NOMO-1 (cell line): ENCODE results near the gene TPMT.

ENCODE experiments used
- DNase-seq, 2 experiments: peaks; one replicate each; lab custom pipeline; 2025; ENCODE audit not compliant: unreplicated experiment in 2 of 2; lab: John Stamatoyannopoulos, UW

Gene TPMT

DNA sequence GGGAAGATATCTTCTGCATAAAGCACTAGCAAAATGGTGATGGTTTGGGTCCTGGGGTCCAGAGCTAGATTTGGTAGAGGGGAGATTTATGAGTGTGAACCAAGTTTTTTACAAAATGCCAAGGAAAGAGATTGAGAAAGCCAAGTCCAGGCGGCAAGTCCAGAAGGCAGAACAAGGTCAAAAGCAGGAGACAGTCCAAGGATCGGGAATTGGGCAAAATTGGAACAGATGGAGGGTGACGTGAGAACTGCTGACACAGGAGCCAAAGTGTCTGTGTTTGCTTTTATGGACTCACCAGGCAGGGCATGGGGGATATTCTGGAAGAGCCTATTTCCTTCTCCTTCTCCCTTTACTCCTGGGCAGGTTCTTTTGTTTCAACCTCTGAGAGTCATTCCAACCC is 36.5 kb downstream of the TPMT start:
- no peak for DNase-seq

DNA sequence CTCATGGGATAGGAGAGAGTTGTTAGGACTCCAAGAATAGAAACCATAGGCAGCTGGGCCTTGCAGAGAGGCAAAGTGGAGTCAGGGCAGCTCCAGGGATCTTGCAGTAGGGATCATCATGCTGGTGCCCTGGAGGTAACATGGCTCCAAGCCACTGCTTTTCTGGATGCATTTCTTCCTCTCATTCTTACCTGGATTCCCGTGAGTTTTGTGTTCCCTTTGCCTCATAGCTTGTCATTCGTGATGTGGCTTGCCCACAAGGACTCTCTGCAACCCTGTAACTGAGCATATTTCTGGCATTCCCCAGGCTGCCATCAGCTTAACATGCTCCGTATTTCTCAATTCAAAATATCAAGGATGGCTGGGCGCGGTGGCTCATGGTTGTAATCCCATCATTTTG is 37.7 kb downstream of the TPMT start:
- DNase-seq, result no peak

DNA sequence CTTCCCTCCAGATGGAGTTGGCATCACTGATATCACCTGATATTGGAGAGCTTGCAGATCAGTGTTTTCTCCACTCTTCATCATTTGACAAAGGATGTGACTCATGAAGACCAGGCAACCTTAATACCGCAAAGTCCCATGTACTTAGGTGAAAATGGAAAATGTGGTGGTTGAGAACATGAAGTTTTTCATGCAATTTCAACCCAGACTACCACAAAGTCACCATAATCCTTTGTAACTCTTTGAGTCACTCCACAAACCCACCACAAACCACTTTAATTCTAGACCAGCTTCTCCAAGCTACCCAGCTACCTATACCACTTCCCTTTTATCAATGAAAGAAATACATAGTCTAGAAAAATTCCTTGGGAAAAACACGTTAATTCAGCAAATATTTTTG is 39.5 kb downstream of the TPMT start:
- peak in 1 of 2 experiments; percentile 44 for DNase-seq

DNA sequence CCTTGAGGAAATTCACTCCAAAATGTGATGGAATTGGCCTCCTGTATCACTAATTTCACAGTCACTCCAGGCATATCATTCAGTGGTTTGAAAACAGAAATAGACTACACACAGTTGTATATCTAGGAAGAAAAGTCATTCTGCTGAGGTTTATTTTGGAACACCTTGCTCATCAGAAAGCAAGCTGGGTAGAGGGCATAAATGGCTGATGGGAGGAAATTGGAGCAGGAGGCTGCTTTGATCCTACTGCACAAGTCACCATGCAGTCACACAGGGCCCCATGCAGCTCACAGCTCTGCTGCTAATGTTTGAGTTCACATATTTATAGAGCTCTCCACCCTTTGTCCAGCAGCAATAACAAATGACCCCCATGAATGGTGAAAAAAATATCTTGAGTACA is 44.7 kb downstream of the TPMT start:
- DNase-seq, result no peak

DNA sequence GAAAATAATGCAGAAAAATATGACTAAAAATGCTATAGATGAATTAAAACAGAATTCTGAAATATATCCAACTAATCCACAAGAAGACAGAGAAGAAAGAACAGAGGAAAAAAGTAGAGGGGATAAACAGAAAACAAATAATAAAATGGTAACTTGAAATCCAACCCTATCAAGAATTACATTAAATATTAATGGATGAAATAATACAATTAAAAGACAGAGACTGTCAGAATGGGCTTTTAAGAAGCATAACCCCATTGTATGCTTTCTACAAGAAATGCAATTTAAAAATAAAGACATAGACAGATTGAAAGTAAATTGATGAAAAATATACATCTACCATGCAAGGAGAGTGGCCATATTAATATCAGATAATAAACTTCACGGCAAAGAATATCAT is 47.8 kb downstream of the TPMT start:
- no peak for DNase-seq

DNA sequence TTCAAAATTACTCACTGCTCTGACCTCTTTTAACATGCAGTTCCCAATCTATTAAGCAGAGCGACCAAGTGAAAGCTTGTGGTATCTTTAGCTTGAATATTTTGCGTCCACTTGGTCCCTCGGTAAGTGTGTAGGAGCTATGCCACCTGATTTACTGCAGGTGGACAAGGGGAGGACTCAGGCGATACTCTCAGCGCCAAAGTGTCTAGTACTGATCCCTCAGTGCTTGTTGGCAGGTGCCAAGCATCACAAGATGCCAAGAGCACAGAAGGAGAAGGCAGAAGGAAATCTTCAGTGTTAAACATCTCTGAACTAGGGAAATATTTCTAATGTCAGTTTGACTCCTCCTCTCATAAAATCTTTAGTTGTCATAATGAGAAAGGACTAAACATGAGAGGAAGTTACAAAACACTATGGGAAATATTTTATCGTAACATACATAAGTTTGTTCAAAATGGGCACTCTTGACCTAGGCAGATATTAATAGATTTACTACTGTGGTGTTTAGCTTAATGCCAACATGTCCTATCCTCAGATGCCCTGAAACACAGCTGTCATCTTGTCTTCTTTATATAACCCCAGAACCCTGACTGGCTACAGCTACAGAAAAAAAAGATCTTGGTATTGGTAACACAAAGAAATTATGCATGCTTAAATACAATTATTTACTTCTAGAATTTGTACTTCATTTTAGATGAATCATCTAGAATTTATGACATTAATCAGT is 51.9 kb downstream of the TPMT start:
- no peak for DNase-seq

DNA sequence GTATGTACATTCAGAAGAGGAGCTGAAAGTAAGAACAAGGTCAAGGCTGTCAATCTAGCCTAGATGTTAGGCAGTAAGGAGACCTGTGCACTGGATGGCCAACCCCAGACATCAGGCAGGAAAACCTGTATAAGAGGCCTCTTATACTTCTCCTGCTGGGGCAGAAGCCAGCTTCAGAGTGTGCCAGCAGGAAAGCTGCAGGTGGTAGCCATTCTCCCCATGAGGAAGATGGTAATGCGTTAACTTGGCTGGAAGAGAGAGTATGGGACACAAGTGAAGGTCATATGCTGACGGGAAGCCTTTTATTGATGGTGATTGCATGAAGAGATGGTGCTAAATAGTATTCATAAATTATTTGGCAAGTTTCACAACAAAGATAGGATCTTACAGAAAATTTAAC is 53.0 kb downstream of the TPMT start:
- no peak for DNase-seq

DNA sequence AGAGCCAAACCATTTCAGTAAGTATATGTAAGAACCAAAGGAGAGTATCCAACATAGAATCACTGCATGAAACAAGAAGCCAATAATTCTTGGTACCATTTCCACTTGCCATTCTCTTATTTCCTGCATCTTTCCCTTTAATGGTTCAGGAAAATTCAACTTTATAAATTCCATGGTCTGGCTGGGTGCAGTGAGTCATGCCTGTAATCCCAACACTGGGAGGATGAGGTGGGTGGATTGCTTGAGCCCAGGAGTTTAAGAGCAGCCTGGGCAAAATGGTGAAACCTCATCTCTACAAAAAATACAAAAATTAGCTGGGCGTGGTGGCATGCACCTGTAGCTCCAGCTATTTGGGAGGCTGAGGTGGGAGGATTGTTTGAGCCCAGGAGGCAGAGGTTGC is 53.6 kb downstream of the TPMT start:
- no peak for DNase-seq

DNA sequence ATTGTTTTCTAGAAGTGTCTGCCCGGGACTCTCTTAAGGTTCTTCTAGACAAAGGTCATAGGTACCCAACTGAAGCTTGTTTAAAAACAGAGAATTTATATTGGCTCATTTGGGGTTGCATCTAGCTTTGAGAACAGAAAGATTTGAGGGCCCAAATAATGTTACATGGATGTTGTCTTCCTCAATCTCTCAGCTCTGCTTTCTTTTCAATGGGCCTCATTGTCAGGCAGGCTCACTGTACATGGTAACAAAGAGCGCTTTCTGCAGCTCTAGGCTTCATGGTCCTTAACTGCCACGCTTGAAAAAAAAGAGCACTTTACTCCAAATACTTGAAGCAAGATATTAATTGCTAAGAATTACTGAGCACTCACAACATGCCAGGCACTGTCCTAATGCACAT is 54.6 kb downstream of the TPMT start:
- no peak for DNase-seq

DNA sequence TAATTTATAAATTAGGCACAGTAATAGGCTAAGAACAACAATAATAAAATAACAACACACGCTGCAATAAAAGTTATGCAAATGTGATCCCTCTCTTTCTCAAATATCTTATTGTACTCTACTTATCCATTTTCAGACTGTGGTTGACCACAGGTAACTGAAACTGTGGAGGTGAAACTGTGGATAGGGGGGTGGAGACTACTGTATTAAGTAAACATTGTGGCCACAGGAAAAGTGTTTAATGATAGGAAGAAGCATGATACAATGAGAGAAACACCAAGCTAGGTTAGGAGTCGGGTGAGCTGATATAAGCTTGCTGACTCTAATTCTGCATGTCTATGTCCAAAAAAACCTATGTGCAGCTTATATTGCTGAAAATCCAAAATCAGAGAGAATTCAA is 55.4 kb downstream of the TPMT start:
- DNase-seq, result no peak

DNA sequence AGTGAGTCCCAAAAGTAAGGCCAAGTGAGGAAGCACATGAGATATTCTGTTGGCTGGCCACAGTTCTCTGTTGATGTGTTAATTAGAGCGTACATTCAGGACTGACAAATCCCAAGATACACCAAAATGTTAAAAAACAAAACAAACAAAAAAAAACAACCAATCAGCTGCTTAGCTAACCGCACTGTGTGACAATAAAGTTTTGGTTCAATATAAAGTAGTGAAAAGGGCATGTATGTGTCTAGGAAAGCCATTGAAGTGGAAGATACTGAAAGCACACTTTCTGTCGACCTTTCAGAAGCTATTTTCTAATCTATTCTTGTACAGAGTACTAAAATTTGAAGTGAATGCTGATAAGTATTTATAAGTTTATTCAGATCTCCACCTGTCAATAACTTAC is 58.5 kb downstream of the TPMT start:
- DNase-seq, result no peak

DNA sequence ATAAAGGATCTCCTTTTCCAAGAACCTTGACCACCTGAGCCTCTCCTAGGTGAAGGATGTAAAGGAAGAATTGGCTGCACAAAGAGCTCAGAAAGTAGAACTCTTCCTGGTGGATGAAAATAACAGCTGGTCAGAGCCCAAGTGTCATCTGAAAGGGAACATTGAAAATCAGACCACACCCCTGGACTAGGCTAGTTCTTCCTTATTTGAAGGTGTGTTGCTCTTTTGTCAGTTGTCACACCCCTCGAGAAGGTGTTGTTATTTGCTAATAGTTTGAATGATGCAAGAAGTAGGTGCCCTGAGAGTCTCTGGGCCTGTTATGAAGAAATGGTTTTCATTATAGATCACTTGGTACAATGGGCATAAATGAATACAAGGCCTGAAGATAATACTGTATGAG is 63.5 kb downstream of the TPMT start:
- DNase-seq, result no peak

DNA sequence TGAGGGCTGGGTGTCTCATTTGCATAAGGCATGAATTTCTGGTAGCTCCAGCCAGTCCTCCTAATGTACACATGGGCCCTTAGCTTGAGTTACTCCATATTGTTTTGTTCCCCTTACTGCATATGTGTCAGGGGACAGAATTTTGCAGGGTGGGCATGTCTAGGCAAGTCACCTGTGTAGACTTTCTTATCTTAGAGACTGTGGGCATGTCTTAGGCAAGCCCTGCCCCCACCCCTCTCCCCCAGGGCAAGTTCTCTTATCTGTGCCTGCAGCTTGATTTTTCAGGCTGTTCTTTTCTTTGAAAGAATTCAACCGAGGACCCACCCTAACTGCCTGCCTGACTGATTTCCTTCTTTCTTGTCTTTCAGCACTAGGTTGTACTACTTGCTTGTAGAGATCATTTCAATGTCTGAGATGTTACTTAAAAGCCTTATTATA is 64.5 kb downstream of the TPMT start:
- DNase-seq, result no peak

DNA sequence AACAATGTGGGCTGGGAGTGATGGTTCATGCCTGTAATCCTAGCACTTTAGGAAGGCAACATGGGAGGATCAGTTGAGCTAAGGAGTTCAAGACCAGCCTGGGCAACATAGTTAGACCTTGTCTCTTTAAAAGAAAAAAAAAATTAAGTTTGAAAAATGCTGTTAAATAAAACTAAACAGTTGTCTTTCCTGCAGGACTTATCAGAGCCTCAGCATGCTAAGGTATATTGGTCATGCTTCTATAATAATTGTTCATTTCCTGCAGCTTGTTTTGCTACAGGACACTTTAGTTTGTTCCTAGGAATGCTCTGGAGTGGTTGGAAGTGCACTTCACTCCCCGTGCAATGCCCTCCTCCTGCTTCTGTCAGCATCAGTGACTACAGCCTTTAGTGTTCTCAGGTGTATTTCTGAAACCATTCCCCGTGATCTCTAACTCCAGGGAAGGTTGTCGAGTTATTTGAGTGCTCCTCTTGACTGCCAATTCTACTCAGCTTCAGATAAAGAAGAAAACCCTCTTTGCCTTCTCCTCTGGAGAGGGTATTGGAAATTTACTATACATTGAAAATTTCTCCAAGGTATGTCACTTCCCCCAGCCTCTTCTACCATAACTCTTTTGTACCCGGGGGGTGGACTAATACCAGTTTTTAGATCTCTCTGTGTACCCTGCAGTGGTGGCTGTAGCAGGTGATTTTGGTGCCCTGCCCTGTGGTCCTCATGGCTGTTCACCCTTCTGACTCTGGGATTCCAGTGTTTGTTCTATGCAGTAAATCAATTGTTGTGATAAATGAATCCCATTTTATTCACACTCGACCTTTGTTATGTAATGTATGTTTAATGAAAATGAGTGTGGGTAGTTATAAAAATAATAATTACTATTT is 66.2 kb downstream of the TPMT start:
- DNase-seq, result no peak

DNA sequence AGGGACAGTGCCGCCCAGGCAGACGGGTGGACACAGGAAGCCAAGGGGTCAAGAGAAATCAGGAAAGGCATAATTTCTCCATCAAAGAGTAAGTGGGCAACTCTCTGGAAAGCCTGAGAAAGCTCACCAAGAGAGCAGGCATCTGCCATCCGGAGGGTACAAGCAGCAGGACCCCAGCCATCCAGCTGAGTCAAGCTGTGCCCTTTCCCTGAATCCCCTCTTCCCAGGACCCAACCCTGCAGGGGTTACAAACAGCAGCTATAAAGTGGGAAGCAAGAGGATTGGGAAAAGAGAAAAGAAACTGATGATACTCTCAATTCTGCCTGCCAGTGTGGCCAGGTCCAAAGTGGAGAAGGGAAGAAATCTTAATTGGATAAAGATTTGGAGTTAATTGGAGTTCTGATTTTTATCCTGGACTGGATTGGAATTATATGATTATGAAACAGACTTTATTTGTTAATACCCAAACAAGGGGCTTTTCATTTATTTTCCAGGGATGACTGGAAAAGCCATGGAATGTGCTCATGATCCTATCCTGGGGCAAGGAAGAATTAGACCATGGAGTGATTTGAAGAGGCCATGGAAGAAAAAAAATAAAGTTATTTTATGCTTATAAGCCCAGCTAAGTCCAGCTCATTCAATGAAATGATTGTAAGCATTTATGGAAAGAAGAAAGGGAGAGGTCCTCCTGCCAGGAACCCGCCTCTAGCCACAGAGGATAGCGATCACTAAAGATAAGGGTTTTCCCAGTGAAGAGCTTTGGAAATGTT is 67.3 kb downstream of the TPMT start:
- no peak for DNase-seq

DNA sequence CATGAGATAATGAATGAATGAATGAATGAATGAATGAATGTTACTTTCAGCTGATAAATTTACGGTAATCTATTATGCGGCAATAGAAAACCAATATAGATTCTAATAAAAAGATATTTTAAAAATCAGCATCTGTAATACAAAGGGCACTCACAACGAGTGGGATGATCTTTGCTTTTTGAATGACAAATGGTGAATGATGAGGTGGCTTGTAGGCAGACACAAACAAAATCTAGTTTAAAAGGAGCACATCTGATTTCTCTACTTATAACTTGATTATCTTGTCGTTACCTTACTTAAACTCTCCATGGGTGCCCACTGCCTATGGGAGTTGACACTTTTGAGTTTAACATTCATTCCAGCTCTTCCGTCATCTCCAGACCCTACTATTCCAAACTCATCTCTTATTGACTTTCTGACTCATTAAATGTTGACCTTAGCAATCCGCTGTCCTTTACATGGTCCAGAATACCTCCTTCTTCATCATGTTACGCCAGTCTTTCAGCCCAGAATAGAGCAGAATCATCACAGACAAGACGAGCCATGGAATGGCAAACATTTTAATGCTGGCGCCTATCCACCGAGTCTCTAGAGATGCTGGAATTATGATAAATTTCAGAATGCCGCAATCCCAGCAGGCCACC is 73.7 kb downstream of the TPMT start:
- no peak for DNase-seq

DNA sequence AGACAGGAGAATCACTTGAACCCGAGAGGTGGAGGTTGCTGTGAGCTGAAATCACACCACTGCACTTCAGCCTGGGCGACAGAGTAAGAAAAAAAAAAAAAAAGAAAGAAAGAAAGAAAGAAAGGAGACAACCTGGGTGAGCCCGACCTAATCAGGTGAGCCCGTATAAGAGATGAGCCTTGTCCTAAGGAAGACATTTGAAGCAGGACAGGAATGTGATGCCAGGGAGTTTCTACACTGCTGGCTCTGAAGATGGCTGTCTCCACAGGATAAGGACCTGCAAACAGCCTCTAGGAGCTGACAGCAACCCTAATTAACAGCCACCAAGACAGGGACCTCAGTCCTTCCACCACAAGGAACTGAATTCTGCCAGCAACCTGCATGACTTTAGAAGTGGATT is 74.3 kb downstream of the TPMT start:
- no peak for DNase-seq

DNA sequence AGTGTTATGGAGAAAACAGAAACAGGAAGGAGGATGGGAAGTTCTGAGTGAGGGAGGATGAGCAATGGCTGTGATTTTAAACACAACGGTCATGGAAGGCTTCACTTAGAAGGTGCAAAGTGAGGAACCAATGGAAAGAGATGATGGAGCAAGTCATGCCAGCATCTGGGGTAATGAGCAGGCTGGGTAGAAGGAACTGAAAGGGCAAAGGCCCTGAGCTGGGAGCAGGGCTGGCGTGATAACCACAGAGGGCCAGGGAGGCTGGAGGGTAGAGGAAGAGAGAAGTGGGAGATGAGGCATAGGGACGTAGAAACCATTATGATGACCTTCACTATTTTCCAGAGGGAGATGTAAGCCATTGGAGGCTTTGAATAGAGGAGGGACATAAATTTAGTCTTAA is 76.0 kb downstream of the TPMT start:
- DNase-seq, result peak; percentile 22 to 42
